ENCODE measurements around the gene INSYN2A.

Gene INSYN2A, protein sequence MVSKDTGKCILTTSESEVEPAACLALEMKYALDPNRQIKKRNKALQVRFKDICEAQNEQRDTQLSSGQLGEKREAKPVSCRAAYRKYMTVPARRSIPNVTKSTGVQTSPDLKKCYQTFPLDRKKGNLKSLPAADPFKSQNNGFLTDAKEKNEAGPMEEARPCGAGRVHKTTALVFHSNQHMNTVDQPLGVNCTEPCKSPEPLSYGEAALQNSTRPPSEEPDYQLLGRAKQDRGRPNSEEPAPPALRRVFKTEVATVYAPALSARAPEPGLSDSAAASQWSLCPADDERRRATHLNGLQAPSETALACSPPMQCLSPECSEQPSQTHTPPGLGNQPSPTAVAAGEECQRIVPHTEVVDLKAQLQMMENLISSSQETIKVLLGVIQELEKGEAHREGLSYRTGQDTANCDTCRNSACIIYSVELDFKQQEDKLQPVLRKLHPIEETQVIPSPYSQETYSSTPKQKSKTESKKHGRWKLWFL

DNA sequence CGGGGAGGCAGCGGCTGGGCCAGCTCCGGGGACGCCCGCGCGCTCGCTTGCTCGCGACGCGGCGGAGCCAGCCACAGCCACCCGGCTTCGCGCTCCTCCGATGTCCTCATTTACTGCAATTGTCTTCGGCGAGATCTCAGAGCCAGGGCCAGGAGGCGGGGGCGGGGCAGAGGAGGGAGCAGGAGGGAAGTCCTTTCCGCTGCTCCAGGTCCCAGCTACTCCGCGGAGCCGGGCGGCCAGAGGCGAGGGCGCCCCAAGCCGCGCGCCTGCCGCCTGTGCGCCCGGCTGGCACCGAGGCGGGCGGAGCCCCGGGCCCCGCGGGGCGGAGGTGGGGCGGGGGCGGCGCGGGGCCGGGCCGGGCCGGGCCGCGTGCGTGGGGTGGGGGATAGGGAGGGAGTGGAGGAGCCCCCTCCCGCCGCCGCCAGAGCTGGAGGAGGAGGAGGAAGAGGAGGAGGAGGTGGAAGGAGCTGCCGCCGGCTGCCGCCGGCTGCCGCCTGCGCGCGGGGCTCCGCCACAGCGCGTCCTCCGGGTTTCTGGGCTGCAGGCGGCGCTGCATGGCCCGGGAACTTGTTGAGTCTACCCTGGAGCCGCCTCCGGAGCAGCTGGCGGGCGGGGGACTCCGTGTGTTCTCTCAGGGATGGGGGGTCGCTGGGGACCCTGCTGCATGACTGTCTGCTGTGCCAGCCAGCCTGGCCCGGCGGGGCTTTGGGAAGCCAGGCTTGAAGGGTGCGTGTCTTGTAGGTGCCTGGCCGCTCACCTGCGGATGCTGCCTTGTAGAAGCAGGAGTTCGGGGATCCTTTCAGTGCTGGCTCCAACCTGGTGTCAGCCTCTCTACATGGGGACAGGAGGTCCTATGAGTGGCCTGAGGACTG, at the start of gene INSYN2A:
INSYN2A (minus strand) TSS at position 310 of the 872 bp plus-strand sequence. CDS start 20,196 bp downstream, outside the sequence.
- DNase-seq = peak in 1 of 2 donors; percentile 6

DNA sequence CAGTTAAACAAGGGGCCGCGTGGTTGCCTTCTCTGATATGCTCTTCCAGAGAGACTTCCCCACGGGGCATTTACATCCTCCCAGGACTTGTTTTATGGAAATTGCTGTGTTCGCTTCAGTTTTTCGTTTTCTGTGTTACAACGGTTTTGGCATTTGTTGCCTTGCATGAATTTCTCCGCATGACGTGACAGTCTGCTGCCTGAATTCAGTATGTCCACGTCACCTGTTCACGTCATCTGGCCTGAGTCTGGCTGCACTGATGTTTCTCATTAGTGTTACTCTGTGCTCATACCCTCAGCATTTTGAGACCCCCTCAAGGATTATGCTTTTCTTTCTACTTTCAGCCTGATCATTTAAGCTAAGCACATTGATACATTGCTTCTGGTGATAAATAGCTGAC, 49.1 kb upstream of the INSYN2A start:
- DNase-seq = no peak

DNA sequence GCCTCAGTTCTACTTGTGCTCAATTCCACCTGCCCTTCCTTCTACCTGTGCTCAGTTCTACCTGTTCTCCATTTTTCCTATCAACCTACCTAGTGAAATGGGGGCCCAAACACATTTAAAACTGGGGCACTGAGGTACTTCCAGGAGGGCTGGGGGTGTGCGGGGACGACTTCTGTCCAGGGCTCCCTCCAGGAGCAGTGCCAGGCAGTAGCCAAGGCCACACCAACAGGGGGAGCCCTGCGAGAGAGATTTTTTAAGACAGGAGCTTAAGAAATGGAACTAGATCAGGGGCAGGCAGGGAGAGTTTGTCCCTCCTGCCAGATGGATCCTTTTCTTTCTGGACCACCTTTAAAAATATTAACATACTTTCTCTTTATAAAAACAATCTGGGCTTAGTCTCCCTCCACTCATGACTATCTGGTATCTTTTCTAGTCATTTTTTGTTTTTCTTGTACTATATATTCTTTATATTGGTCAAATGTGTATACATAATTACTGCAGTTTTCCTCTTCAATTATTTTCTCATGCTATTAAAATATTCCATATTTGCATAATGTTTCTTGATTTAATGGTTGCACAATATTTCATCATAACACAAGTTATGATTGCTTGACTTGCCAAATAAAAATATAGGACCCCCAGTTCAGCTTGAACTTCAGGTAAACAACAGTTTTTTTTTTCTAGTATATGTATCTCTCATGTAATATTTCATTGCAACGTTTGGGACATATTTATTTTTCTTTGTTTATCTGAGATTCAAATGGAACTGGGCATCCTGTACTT, 47.3 kb upstream of the INSYN2A start:
- DNase-seq = peak in 1 of 2 donors; percentile 45

DNA sequence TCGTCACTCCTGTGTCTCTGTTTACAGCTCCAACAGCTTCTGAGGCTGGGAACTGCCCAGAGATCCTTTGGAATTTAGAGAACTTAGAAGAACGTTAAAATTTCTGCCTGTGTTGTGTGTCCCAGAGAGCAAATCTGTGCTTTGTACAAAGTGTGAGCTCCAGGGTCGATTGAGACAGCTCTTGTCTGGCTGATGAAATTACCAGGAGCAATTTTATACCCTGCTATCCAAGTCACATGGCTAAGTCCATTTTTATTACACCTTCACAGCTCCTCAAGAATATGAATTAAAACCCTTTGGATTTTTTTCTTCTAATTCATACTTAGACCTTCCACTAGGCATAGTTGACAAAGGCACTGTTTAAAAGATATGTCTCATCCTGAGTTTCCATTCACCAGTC, 46.5 kb upstream of the INSYN2A start:
- DNase-seq = no peak

DNA sequence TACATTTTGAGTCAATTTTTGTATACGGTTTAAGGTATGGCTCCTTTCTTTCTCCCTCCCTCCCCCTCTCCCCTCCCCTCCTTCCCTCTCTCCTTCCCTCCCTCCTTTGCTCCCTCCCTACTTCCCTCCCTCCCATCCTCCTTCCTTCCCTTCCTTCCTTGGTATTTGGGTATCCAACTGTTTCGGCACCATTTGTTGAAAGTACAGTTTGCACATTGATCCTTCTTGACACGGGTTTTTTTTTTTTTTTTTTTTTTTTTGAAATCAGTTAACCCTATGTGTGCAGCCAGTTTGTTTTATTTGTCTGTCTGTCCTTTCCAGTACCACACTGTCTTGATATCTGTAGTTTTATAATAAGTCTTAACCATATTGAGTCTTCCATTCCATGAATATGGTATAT, 39.9 kb upstream of the INSYN2A start:
- no peak for DNase-seq

DNA sequence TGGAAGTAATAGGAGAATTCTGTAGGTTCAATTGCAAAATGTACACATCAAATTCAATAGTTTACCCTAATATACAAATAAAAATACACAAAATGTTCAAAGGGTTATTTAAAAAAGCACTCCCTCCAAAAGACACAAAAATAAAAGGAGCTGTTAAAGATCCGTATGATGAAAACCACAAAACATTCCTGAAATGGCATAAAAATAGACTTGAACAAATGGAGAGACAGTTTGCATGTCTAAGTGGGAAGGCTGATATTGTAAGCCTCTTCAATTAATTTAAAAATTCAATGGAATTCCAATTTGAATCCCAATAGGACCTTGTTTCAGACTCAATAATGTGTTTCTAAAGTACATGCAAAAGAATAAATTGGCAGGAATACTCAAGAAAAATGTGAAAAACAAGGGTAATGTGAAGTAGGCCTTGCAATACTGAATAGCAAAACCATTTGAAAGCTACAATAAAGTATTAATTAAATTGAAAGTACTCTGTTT, 38.0 kb upstream of the INSYN2A start:
- no peak for DNase-seq

DNA sequence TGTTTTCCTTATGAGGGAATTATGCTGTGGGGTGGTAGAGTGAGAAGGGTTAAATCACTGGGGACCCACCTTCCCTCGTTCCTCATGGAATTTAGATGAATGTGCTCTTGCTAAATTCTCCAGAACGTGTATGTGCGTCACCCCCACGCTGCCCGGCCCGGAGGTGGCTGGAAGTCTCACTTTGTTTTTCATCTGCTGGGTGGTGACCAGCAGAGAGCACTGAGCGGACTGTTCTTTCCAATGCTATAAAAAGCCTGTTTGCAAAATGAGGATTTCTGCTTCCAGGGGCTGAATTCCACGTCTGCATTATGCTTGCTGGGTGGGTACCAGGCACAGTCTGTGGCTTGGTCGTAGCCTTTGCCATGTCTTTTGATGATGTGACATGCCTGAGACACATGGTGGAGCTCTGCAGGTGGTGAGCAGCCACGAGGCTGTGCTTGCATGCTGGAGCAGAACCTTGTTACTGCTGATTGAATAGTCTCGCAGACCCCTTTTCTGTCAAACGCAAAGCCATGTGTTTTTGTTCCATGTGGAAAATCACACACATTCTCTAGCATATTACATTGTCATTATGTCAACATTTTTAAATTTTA, 31.9 kb upstream of the INSYN2A start:
- DNase-seq = no peak

DNA sequence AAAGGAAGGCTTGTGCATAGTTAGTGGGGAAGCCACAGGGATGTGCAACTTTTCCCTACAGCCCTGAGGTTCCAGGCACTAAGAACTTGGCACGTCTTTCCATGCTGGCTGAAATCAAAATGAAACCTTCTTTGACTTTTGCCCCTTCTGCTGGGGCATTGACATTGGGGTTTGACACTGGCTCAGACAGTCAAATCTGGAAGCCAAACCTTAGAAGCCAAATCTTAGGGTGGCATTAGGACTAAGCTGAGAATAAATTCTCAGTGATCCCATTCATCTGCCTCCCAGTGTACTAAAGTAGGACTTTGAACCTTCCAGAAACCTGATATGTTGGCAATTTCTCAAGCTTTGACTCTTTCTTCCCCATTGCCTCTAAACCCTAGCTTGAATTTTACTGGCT, 31.3 kb upstream of the INSYN2A start:
- no peak for DNase-seq

DNA sequence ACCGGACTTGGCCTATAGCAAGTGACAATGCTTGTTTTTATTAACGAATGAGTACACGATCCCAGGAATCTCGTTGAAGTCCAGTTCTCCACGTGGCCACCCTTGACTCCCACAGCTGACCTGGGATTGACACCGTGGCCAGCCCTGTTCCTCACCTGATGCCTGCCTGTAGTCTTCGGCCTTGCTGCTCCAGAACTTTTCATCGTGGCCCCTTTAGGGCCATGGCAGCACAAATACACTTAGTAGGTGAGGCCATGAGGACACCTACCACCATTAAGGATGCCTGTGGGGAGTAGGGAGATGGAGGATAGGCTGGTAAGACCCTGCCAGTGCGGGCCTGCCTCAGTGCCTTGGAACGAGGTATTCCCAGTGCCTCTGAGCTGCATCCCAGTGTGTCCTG, 30.6 kb upstream of the INSYN2A start:
- no peak for DNase-seq

DNA sequence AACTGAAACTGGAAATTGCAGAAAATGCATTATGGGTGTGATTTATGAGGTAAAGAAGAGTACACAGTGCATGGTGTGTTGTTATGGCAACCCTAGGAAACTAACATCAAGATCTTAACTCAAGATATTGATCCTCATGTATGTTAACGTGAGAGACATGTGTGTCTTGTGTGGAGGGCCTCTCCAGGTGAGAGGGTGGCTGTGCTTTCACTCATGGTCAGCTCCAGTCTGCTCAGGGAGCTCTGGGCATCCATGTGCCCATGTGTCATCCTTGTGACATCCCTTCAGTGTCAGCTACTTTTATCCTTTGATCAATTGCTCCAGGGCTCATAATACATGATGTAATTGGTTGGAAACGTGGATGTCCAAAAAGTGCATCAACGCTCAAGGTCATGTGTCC, 24.9 kb upstream of the INSYN2A start:
- no peak for DNase-seq

DNA sequence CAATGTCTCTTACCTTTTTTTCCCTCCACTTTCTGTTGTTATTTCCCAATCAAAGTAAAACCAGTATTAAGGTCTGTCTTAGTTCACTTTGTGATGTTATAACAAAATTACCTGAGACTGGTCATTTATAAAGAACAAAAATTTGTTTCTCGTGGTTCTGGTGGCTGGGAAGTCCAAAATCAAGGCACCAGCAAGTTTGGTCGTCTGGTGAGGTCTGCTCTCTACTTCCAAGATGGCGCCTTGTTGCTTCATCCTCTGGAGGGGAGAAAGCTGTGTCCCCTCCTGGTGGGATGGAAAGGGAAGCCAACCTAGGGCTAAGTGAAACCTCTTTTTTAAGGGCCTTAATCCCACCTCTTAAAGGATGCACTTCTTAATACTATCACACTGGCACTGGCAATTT, 22.3 kb upstream of the INSYN2A start:
- DNase-seq = no peak

DNA sequence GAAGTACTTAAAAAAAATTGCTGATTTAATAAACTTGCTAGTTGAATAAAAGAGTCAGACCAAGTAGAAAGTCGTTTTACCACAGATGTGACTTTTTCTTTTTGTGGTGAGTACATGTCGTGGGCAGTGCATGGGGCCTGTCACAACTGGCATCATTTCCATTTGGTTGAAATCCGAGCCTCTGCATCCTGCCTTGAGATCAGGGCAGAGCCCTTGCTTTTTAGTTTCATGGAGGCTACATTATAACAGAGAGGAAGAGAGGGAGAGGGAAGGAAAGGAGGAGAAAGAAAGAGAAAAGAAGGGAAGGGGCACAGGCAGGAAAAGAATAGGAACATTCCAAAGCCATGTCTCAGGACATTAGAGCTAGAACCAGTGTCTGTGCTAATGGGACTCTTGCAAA, 20.4 kb upstream of the INSYN2A start:
- DNase-seq = no peak

DNA sequence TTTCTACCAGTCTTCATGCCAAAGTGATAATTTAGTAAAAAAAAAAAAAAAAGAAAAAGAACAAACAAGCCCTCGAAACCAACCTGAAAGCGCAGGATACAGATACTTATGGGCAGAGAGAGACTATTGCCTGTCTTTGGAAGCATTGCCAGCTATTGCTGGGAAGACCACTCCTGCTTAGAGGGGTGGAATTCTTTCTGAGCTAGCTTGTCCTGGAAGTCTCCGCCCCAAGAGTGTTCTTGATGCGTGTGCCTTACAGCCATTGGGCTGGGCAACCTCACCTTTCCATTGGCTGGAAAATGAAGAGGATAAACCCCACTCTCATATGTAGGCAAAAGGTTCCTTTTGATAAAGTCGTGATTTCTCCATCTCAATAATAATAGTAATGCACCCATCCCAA, 19.9 kb upstream of the INSYN2A start:
- no peak for DNase-seq

DNA sequence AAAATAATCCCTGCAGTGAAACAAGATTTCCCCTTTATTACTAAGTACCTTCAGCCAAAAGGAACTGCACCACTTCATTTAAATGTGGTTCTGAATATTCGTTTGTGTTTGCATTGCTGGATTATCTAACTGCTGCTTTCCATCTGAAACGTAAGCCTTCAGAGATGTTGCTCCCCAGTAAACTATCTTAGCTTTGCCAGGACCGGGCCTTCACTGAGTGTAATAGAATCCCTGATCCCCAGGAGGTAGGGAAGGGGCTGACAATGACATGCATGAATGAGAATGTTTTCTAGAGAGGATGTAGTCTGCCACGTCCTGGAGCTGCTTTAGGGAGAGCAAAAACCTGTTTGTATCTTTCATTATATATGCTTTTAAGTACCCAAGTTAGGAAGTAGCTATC, 19.5 kb upstream of the INSYN2A start:
- DNase-seq = no peak

DNA sequence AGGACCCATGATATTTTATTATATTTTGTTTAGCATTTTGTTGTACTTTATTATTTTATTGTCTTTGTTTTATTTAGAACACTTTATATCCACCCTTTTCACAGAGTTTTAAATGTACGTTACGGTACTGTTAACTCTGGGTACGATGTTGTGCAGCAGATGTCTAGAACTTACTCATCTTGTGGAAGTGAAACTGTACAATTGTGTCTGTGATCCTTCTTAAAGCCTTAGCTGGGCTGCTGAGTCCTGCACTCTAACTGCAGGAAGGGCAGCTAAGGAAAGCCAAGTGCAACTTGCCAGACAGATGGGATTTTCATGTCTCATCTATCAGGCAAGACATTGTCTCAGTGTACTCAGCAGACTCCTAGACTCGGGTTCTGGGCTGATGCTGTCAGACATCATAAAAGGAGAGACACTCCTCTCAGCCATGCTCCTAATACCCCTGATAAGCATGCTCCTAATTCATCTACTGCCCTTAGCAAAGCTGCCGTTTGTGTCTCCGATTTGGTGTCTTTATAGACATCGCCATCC, 14.6 kb upstream of the INSYN2A start:
- no peak for DNase-seq

DNA sequence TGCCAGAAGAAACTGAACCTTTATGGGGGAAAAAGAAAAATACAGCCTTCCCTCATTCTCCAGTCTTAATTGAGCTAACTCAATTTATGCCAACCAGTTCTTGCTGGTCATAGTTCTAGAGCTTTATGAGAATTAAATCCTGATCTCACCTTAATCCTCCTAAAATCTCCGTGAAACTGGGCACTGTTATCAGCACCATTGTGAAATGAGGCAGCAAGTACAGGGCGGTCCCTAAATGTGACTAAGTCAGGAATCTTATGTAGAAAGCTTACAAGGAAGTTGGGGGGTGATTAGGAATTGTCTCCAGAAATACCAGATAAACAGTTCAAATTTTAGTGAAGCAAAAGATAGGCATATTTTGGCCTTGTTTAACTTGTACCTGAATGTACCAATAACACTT, 10.7 kb upstream of the INSYN2A start:
- DNase-seq = no peak

DNA sequence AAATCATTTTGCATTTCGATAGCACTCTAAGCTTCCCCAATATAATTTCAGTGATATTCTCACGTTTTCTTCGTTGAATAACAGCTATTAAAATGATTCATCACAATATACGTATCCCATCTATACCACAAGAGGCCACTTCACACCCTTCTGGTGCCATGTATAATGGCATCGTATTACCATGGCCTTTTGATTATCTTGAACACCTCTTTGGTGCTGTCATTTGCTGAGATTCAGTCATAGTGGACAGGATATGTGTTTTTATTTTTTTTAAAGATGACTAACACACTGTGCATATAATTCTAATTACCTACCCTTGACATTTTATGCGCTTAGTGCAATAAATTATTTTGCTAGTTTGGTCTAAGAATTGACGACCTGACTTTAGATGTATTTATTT, 6.7 kb upstream of the INSYN2A start:
- no peak for DNase-seq

DNA sequence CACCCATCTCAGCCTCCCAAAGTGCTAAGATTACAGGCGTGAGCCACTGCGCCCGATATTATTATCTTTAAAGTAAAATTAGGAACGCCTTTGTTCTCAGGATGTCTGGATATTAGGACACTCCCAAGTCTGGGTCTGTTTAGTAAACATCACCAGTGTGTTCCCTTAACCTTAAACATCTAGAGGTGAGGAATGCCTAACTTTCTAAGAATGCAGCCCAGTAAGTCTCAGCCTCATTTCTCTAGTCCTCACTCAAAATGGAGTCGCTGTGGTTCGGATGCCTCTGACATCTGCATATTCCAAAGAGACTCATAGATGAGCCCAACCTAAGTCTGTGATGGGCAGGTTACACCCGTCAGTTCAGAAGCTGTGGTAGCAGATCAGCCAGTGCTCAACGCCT, 4.3 kb upstream of the INSYN2A start:
- no peak for DNase-seq

DNA sequence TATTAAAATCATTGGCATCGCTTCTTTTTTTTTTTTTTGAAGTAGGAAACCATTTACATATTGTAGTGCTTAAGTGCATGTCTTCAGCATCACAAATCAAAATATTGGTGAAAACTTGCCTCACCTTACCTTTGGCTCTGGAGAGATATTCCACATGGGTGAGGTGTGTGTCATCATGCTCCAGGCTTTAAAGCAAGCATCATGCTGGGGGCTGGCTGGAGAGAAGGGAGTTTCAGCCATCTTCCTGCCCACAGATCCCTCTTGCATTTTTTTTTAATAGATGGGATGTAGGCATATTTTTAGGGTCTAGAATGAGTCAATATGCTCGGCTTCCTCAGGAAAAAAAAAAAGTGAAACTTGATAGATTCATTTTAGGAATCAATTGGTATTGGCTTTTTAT, 2.3 kb upstream of the INSYN2A start:
- DNase-seq = no peak

DNA sequence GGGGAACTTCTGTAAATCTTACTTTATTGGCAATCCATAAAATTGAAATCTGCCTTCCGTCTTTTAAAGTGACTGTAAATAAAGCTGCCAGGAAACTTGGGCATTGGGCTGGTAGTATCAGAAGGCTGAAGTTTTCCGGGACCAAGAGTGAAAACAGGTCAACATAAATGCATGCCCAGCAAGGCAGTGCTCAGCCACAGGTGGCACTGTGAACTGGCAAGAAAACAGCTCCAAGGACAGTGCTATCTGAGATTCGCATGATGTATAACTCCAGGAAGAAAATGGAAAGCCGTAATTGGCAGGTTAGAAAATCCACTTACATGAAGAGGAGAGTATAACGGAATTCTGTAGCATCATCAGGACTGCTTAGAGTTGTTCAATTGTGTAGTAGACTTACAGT, 1.9 kb upstream of the INSYN2A start:
- DNase-seq = no peak

DNA sequence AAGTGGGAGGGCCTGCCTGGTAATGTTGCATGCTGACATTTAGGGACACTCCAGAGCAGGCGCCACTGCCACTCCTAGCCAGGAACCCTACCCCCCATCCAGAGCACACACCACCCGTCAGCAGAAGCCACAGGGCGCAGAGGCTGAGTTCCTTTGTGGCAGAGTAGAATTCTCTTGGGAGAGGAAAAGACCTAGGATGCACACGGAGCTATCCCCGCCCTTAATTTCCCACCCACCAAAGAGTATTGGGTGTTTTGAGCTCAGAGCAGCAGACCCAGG, 702 bp upstream of the INSYN2A start:
- DNase-seq = no peak

DNA sequence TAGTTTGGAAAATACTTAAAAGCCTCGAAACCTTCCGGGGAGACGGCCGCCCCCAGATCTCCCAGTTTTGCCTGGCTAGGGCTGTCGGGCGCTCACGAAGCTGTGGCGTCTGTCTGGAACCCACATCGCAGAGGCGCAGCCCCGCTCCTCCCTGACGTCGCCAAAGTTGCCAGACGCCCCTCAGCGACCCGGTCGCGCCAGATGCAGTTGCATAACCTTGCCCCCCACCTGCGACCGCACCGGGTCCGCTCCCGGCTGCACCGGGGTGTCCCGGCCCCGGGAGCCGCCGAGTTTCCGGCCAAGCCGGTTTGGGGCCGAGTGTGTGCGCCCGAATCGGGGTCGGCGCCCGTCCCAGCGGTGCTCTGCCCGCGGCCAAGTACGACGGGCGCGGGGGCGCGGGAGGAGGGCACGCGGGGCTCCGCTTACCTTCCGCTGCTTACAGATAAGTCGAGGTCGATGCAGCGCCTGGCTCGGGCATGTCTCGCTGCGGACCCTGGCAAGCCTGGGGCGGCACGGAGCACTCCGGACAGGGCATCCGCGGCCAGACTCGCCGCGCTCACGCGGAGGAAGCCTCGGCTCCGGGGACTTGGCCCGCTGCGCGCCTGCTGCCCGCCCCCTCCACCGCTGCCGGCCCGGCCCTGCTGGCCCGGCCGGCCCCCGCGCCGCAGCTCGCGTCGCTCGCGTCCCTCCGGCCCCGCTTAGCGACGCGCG, 665 bp downstream of the INSYN2A start:
- DNase-seq = peak in 1 of 2 donors; percentile 1

All from stimulated activated CD4-positive, alpha-beta T cell treated with anti-CD3 and anti-CD28 coated beads, Interleukin-2, amount 100 ng/mL, for 24 hours (primary cell).